ENCODE measurements around the gene KAZN.

GRCh38 chr1:14955402-14955801 is 356.9 kb downstream of the KAZN start:
- no peak for TF ChIP-seq CTCF (IDR thresholded peaks at IDR 0.05; ENCODE audit: insufficient read depth, low read depth, low read length)
- no peak for TF ChIP-seq EZH2 (IDR thresholded peaks at IDR 0.05; ENCODE audit: insufficient read depth, low read length)
